Measurements from ENCODE around the gene PAGE1. TPM values are rescaled to one million over a fixed set of nuclear protein-coding genes. Genes with fewer than 3 reads are reported as not detected.

Gene PAGE1
- total RNA-seq, 1 experiment from 2014 or later, result not detected

DNA sequence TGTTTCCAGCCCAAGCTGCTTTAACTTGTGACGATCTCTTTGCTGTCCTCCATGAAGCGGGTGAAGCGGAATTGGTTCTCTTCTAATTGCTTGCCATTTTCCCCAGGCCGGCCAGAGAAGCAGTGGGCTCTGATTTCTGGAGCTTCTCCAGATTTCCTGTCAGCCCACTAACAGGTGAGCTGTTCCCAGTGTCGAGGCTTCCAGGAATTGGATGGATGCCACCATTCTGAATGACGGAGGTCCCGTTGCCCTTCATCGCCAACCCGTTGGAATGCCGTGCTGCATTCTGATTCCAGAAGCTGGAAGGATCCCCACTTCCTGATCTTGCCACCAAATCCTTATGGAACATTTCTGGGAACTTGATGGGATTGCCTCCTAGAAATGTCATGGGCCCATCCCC is 31.0 kb downstream of the PAGE1 start:
- Mint-ChIP-seq H3K27me3 (ENCODE audit: low read depth) (peaks cover 2% of the 10 kb centered on the region), H3K9me3 (peaks cover 69% of the 10 kb centered on the region in 2 experiments), H3K4me1 (no peaks in the 10 kb centered on the region), H3K36me3 (ENCODE audit: insufficient read depth in 1 of 3, low read depth in 3 of 3) (peaks cover 0 to 6% (median 5%) of the 10 kb centered on the region in 3 experiments; a peak in 2 of 7 replicates), H3K27ac (no peak overlapping the region), H3K4me3 (no peak overlapping the region)
- no peaks in the 10 kb centered on the region for H3K79me1 ChIP-seq (ENCODE audit: insufficient read depth, low read depth, low read length, poor library complexity, severe bottlenecking)
- no peak overlapping the region for H3K4me2 ChIP-seq (ENCODE audit: insufficient read depth, insufficient read length, low read length)
- no peak overlapping the region for H3T11ph ChIP-seq (ENCODE audit: low read length)
- DNase-seq, result no peak
- H2BK5ac ChIP-seq (ENCODE audit: insufficient read length, low read length), result no peak overlapping the region
- H3K27ac ChIP-seq (ENCODE audit: insufficient read length, low read depth, low read length), result no peak overlapping the region
- H2AFZ ChIP-seq (ENCODE audit: low read length), result no peak overlapping the region
- no peaks in the 10 kb centered on the region for H3K23me2 ChIP-seq (ENCODE audit: insufficient read length, low read depth, low read length, poor library complexity, severe bottlenecking)
- no peak overlapping the region for H3K56ac ChIP-seq (ENCODE audit: insufficient read length, low read depth, low read length)
- no peak overlapping the region for H2BK120ac ChIP-seq (ENCODE audit: low read depth, low read length, poor library complexity, severe bottlenecking)
- H3K27me3 ChIP-seq (ENCODE audit: insufficient read depth, low read length), result no peaks in the 10 kb centered on the region
- H3K9me3 ChIP-seq (ENCODE audit: control insufficient read depth, low read depth, low read length), result peaks cover 52% of the 10 kb centered on the region
- H3K79me2 ChIP-seq (ENCODE audit: insufficient read depth, low read length), result no peaks in the 10 kb centered on the region
- H3K18ac ChIP-seq (ENCODE audit: insufficient read length, low read depth, low read length), result no peak overlapping the region
- H4K91ac ChIP-seq (ENCODE audit: insufficient read length, low read depth, low read length), result no peak overlapping the region
- H4K20me1 ChIP-seq (ENCODE audit: control insufficient read depth, insufficient read depth, insufficient read length), result no peaks in the 10 kb centered on the region
- no peak overlapping the region for H3K4ac ChIP-seq (ENCODE audit: low read depth, low read length)
- H3K14ac ChIP-seq (ENCODE audit: insufficient read depth, low read length), result no peak overlapping the region
- no peak overlapping the region for H3K9ac ChIP-seq (ENCODE audit: extremely low read depth, insufficient read length, low read length)
- H2BK12ac ChIP-seq (ENCODE audit: insufficient read length, low read depth, low read length), result no peak overlapping the region
- H4K5ac ChIP-seq (ENCODE audit: insufficient read length, low read depth, low read length), result no peak overlapping the region
- no peak for TF ChIP-seq CTCF (conservative IDR thresholded peaks at IDR 0.05)
- H2BK20ac ChIP-seq (ENCODE audit: low read depth, low read length, poor library complexity, severe bottlenecking), result no peak overlapping the region
- no peak overlapping the region for H3K23ac ChIP-seq (ENCODE audit: insufficient read length, low read depth, low read length)
- no peak overlapping the region for H4K8ac ChIP-seq (replicated peaks; ENCODE audit: insufficient read length, low read depth, low read length)
- no peak overlapping the region for H2AK5ac ChIP-seq (ENCODE audit: insufficient read length, low read length)
- H3K4me1 ChIP-seq (ENCODE audit: insufficient read depth, low read length), result no peaks in the 10 kb centered on the region
- no CpG with 5 or more reads among the region's 10 CpGs for WGBS (ENCODE audit: extremely low coverage, insufficient read length, low lambda C conversion rate)
- no peak overlapping the region for H2BK15ac ChIP-seq (ENCODE audit: low read depth, low read length)
